Measurements from ENCODE around the gene SPG7. TPM values are rescaled to one million over a fixed set of nuclear protein-coding genes. Genes with fewer than 3 reads are reported as not detected.

SPG7 gene
- total and polyA plus RNA-seq, 4 donors = 34.5 to 102 (median 49.5) TPM

DNA sequence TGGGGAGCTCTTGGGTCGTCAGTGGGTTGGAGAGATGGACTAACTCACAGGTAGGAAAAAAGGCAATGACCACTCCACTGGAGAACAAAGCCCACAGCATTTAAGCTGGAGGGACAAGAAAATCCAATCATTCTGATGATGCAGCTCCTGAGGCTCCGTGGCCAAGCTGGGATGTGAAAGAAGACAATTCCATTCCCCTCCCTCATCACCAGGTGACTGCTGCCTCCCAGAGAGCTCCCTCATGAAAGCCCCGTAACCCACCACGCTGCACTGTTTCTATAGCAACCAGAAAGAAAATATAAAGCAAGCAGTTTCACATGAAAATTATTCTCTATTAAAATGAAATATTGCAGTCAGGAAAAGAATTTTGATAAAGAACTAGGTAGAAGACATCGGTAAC is 33.1 kb upstream of the SPG7 start:
- WGBS = 90% methylated on average over 5 of the region's 5 CpGs
- no peaks in the 10 kb centered on the region for H3K36me3 ChIP-seq (ENCODE audit: control insufficient read depth in 4 of 4, insufficient read depth in 3 of 4, low read depth in 1 of 4, low read length in 3 of 4)
- no peak overlapping the region for H3K27ac ChIP-seq (ENCODE audit: low read depth in 1 of 2, low read length in 2 of 2)
- no peak for DNase-seq (ENCODE audit: low spot score)
- no peak overlapping the region for H3K4me3 ChIP-seq (ENCODE audit: low read depth in 1 of 3, low read length in 3 of 3)
- H3K4me1 ChIP-seq (ENCODE audit: control insufficient read depth in 4 of 4, insufficient read depth in 4 of 4, low read length in 3 of 4) = peaks cover 24 to 49% (median 47%) of the 10 kb centered on the region in 4 donors
- TF ChIP-seq HNF4A (conservative IDR thresholded peaks at IDR 0.05) (no peak), ZBTB33 (IDR thresholded peaks at IDR 0.05) (no peak), REST (IDR thresholded peaks at IDR 0.05) (no peak), RXRA (IDR thresholded peaks at IDR 0.05) (no peak), FOXA1 (IDR thresholded peaks at IDR 0.05) (no peak), SP1 (IDR thresholded peaks at IDR 0.05) (no peak), TAF1 (conservative IDR thresholded peaks at IDR 0.05) (no peak), ATF3 (IDR thresholded peaks at IDR 0.05) (no peak), HNF4G (IDR thresholded peaks at IDR 0.05) (no peak), YY1 (IDR thresholded peaks at IDR 0.05) (no peak), RAD21 (IDR thresholded peaks at IDR 0.05) (no peak)
- H3K27me3 ChIP-seq (ENCODE audit: control insufficient read depth in 4 of 4, insufficient read depth in 4 of 4, low read length in 3 of 4) = no peaks in the 10 kb centered on the region
- no peak overlapping the region for H3K9ac ChIP-seq (ENCODE audit: low read depth in 1 of 2, low read length in 2 of 2)
- H3K9me3 ChIP-seq (ENCODE audit: control insufficient read depth in 4 of 4, low read length in 3 of 4) = no peaks in the 10 kb centered on the region

GRCh38 chr16:89476379-89476778 is 31.8 kb upstream of the SPG7 start:
- WGBS = 45% methylated on average over 5 of the region's 5 CpGs
- H3K27me3 ChIP-seq (ENCODE audit: control insufficient read depth in 4 of 4, insufficient read depth in 4 of 4, low read length in 3 of 4) = no peaks in the 10 kb centered on the region
- TF ChIP-seq NR2F2 (IDR thresholded peaks at IDR 0.05) = no peak
- TF ChIP-seq SP1 (IDR thresholded peaks at IDR 0.05) = no peak
- no peak for TF ChIP-seq ATF3 (IDR thresholded peaks at IDR 0.05)
- TF ChIP-seq TAF1 (conservative IDR thresholded peaks at IDR 0.05) = no peak
- no peak for TF ChIP-seq RAD21 (IDR thresholded peaks at IDR 0.05)
- no peak for TF ChIP-seq ZBTB33 (IDR thresholded peaks at IDR 0.05)
- no peak for TF ChIP-seq REST (IDR thresholded peaks at IDR 0.05)
- no peak for TF ChIP-seq YY1 (IDR thresholded peaks at IDR 0.05)
- TF ChIP-seq HNF4A (conservative IDR thresholded peaks at IDR 0.05) = peak in 1 of 2 donors; percentile 38
- TF ChIP-seq HNF4G (IDR thresholded peaks at IDR 0.05) = no peak
- TF ChIP-seq EGR1 (IDR thresholded peaks at IDR 0.05; ENCODE audit: low read depth in 2 of 2) = peak in 1 of 2 donors; percentile 93
- peak in 1 of 2 donors; percentile 26 for TF ChIP-seq RXRA (IDR thresholded peaks at IDR 0.05)
- H3K27ac ChIP-seq (ENCODE audit: low read depth in 1 of 2, low read length in 2 of 2) = peak overlapping the region; percentile 29 to 50
- H3K4me1 ChIP-seq (ENCODE audit: control insufficient read depth in 4 of 4, insufficient read depth in 4 of 4, low read length in 3 of 4) = peaks cover 22 to 47% (median 43%) of the 10 kb centered on the region in 4 donors
- no peaks in the 10 kb centered on the region for H3K36me3 ChIP-seq (ENCODE audit: control insufficient read depth in 4 of 4, insufficient read depth in 3 of 4, low read depth in 1 of 4, low read length in 3 of 4)
- H3K9me3 ChIP-seq (ENCODE audit: control insufficient read depth in 4 of 4, low read length in 3 of 4) = no peaks in the 10 kb centered on the region
- no peak overlapping the region for H3K4me3 ChIP-seq (ENCODE audit: low read depth in 1 of 3, low read length in 3 of 3)
- H3K9ac ChIP-seq (ENCODE audit: low read depth in 1 of 2, low read length in 2 of 2) = no peak overlapping the region
- DNase-seq (ENCODE audit: low spot score) = no peak
